Measurements from ENCODE around the gene RIGI.
"Not testable (repeated sequence)": the region's sequence is repeated elsewhere in the genome, so short reads cannot be mapped to it uniquely, and the experiment has no call there.

Gene RIGI

DNA sequence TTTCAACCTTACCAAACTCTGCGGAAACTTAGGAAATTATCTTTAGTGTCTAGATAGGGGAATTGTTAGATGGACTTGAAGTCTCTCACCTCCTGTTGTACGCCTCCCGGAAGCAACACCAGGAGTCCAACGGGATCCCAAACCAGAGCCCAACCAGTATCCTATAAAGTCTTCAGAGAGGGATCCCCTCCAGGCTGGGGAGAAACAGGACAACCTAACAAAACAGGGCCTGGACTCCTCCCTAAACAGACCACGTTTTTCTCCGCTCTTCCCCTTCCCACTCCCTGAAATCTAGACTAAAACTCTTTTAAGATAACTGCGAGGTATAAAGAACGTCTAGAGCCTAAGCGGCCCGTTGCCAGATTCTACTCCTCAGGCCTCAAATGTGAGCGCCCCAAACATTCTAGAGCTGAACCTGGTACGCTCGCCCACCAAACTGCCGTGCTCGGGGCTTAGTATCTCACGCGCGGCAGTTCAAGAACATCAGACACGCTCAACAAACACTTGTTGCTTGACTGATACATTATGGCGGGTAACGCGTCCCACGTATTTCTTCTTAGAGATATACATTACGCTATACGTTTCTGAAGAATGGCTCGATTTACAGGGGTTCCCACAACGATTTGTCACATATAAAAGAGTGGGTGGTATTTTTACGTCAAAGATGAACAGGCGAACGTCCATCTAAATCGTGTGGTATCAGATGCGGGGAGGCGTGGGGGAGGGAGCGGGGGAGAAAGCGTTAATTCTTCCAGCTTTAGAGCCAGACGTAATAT lies 25.5 kb upstream of the RIGI start:
- peak overlapping the region; percentile 100 for H3K4me3 Mint-ChIP-seq
- H3K4me1 Mint-ChIP-seq (ENCODE audit: low read depth) = peaks cover 27% of the 10 kb centered on the region
- H3K9me3 Mint-ChIP-seq = no peaks in the 10 kb centered on the region
- no peaks in the 10 kb centered on the region for H3K27me3 Mint-ChIP-seq (ENCODE audit: low read depth)
- H3K36me3 Mint-ChIP-seq (ENCODE audit: low read depth) = peaks cover 22% of the 10 kb centered on the region
- H3K27ac Mint-ChIP-seq = peak overlapping the region; percentile 98
- DNase-seq (ENCODE audit: low spot score) = peak; percentile 69

GRCh38 chr9:32550562-32551275 lies 24.7 kb upstream of the RIGI start:
- DNase-seq (ENCODE audit: low spot score) = peak; percentile 92
- peaks cover 28% of the 10 kb centered on the region for H3K4me1 Mint-ChIP-seq (ENCODE audit: low read depth)
- H3K36me3 Mint-ChIP-seq (ENCODE audit: low read depth) = peaks cover 19% of the 10 kb centered on the region
- peak overlapping the region; percentile 100 for H3K4me3 Mint-ChIP-seq
- H3K9me3 Mint-ChIP-seq = no peaks in the 10 kb centered on the region
- no peaks in the 10 kb centered on the region for H3K27me3 Mint-ChIP-seq (ENCODE audit: low read depth)
- peak overlapping the region; percentile 98 for H3K27ac Mint-ChIP-seq

DNA sequence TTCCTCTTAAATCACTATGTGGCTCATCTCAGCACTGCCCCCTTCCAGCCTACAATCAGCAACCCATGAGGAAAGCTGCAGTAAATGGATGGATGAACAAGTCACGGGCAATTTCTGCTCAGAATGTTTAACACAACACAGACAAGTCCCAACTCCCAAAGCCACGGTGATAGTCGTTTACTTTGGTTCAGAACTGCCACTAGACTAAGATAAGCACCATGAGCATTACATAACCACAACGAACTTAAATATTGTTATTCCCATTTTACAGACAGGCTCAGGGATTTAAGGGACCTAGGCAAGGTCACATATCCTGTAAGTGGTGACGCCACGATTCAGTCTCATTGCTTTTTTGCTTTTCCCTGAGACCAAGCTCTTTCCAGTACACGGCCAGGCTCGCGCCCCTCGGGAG lies 24.2 kb upstream of the RIGI start:
- H3K27ac Mint-ChIP-seq = peak overlapping the region; percentile 71
- peaks cover 28% of the 10 kb centered on the region for H3K4me1 Mint-ChIP-seq (ENCODE audit: low read depth)
- H3K4me3 Mint-ChIP-seq = peak overlapping the region; percentile 100
- no peaks in the 10 kb centered on the region for H3K9me3 Mint-ChIP-seq
- H3K36me3 Mint-ChIP-seq (ENCODE audit: low read depth) = peaks cover 19% of the 10 kb centered on the region
- DNase-seq (ENCODE audit: low spot score) = no peak
- no peaks in the 10 kb centered on the region for H3K27me3 Mint-ChIP-seq (ENCODE audit: low read depth)

- H3K4me3 Mint-ChIP-seq; H3K27ac Mint-ChIP-seq; H3K27me3 Mint-ChIP-seq (ENCODE audit: low read depth); H3K9me3 Mint-ChIP-seq; DNase-seq (ENCODE audit: low spot score): not testable (repeated sequence)
- peaks cover 24% of the 10 kb centered on the region for H3K36me3 Mint-ChIP-seq (ENCODE audit: low read depth)
- H3K4me1 Mint-ChIP-seq (ENCODE audit: low read depth) = peaks cover 24% of the 10 kb centered on the region
Measured at GRCh38 chr9:32548213-32548612, 22.2 kb upstream of the RIGI start.

DNA sequence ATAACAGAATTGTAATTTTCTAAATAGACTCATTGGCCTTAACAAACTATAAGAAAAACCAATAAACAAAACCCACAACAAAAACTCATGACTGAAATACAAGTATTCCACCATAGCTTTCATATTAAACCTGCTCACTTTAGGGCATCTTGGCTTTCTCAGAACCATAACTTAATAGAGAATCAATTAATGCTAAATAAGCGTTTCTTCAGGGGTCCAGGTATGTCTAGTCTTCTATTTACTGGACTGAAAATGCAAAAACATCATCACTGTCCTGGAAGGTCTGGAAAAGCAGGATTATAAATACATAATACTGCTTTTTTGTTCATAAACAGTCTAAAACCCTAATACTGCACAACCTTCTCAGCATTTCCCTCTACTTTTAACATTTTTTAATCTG lies 19.9 kb upstream of the RIGI start:
- H3K27me3 Mint-ChIP-seq (ENCODE audit: low read depth) = no peaks in the 10 kb centered on the region
- DNase-seq (ENCODE audit: low spot score) = no peak
- no peak overlapping the region for H3K27ac Mint-ChIP-seq
- H3K4me3 Mint-ChIP-seq = no peak overlapping the region
- H3K4me1 Mint-ChIP-seq (ENCODE audit: low read depth) = peaks cover 21% of the 10 kb centered on the region
- H3K36me3 Mint-ChIP-seq (ENCODE audit: low read depth) = peaks cover 38% of the 10 kb centered on the region
- H3K9me3 Mint-ChIP-seq = no peaks in the 10 kb centered on the region

DNA sequence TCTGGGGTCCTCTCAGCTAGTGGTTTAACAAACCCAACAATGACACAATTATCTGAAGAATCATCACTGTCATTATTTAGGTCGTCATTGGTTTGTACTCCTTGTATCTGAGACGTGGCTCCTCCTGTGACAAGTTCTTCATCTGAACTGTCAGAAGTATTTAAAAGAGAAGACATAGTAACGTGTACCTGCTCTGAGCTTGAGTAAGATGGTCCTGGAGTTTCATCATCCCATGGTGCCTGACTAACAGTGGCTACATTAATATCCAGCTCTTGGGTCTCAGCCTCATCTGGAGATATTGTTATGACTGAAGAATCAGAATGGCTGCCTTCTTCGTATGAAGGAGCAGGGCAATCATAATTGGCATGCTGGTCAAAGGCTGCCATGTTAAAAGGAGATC lies 17.1 kb upstream of the RIGI start:
- Mint-ChIP-seq H3K4me1 (ENCODE audit: low read depth) (peaks cover 8% of the 10 kb centered on the region), H3K36me3 (ENCODE audit: low read depth) (peaks cover 32% of the 10 kb centered on the region), H3K9me3 (no peaks in the 10 kb centered on the region), H3K4me3 (no peak overlapping the region), H3K27me3 (ENCODE audit: low read depth) (no peaks in the 10 kb centered on the region), H3K27ac (no peak overlapping the region)
- DNase-seq (ENCODE audit: low spot score) = no peak

DNA sequence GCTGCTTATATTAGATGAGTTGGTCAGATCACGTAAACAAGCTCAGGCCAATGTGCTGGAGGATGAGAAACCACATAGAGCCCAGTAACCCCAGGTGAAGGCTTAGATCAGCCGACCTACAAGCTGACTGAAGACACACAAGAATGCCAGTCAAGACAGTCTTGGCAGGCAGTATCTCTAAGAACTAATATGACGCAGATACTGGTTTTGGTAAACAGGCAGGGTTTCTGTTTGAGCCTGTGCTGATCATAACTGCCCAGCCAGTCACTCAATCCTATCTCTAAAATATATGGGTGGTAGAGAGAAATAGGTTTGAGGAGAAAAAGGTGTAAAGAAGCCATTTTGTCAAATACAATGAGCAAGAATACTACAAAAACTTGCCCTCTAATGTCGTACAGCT lies 7.8 kb upstream of the RIGI start:
- H3K4me3 Mint-ChIP-seq = no peak overlapping the region
- H3K4me1 Mint-ChIP-seq (ENCODE audit: low read depth) = no peaks in the 10 kb centered on the region
- no peak for DNase-seq (ENCODE audit: low spot score)
- no peaks in the 10 kb centered on the region for H3K27me3 Mint-ChIP-seq (ENCODE audit: low read depth)
- H3K9me3 Mint-ChIP-seq = no peaks in the 10 kb centered on the region
- peaks cover 2% of the 10 kb centered on the region for H3K36me3 Mint-ChIP-seq (ENCODE audit: low read depth)
- H3K27ac Mint-ChIP-seq = no peak overlapping the region

DNA sequence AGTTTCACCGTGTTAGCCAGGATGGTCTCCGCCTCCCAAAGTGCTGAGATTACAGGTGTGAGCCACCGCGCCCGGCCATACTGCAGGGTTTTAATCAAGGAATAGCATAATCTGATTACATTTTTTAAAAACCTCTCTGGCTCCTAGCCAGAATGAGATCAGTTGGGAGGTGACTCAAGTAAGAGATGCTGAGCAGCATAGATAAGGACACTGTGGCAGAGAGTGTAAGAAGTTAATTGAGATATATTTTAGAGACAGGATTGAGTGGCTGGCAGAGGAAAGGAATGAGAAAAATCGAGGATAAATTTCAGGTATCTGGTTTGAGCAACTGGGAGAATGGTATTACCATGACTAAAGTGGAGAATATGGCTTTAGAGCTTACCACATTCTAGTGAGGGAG lies 7.3 kb upstream of the RIGI start:
- Mint-ChIP-seq H3K4me3 (no peak overlapping the region), H3K36me3 (ENCODE audit: low read depth) (peaks cover 2% of the 10 kb centered on the region), H3K27me3 (ENCODE audit: low read depth) (no peaks in the 10 kb centered on the region), H3K27ac (no peak overlapping the region), H3K4me1 (ENCODE audit: low read depth) (no peaks in the 10 kb centered on the region), H3K9me3 (no peaks in the 10 kb centered on the region)
- no peak for DNase-seq (ENCODE audit: low spot score)

DNA sequence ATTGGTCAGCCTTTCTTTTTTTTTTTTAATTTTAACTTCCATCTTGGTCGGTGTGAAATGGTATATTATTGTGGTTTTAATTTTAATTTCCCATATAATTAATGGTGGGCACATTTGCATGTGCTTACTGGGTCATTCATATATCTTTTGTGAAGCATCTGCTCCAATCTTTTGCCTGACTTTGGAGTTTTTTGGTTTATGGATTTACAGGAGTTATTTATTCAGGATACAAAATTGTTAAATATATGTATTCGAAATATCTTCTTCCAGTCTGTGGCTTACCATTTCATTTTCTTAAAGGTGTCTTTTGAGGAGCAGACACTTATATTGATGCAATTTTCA lies 682 bp upstream of the RIGI start:
- H3K4me1 Mint-ChIP-seq (ENCODE audit: low read depth) = peaks cover 29% of the 10 kb centered on the region
- peak overlapping the region; percentile 89 for H3K27ac Mint-ChIP-seq
- H3K4me3 Mint-ChIP-seq = peak overlapping the region; percentile 92

DNA sequence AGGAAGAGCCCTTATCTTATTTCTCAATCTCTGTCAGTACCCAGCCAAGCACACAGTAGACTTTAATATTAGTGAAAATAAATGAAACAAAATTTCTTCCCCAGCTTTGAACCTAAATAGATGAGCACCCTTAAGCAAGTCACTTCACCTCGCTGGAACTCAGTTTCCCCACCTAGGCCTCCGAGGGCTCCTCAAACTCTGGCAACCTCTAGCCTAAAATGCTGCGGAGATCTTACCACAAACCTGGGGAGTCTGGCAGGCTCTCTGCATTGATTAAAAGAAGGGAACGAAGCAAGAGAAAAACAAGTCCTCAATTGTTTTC lies 326 bp downstream of the RIGI start:
- Mint-ChIP-seq H3K27ac (peak overlapping the region; percentile 89), H3K4me1 (ENCODE audit: low read depth) (peaks cover 29% of the 10 kb centered on the region), H3K4me3 (peak overlapping the region; percentile 92), H3K9me3 (peaks cover 5% of the 10 kb centered on the region), H3K27me3 (ENCODE audit: low read depth) (no peaks in the 10 kb centered on the region), H3K36me3 (ENCODE audit: low read depth) (peaks cover 33% of the 10 kb centered on the region)
- no peak for DNase-seq (ENCODE audit: low spot score)

More for the DNA sequence above, 682 bp upstream of the RIGI start:
- Mint-ChIP-seq H3K27me3 (ENCODE audit: low read depth) (no peaks in the 10 kb centered on the region), H3K36me3 (ENCODE audit: low read depth) (peaks cover 27% of the 10 kb centered on the region), H3K9me3 (peaks cover 5% of the 10 kb centered on the region)
- no peak for DNase-seq (ENCODE audit: low spot score)

GRCh38 chr9:32524892-32525708 lies 896 bp downstream of the RIGI start:
- peak overlapping the region; percentile 92 for H3K4me3 Mint-ChIP-seq
- DNase-seq (ENCODE audit: low spot score) = peak; percentile 7
- H3K36me3 Mint-ChIP-seq (ENCODE audit: low read depth) = peaks cover 35% of the 10 kb centered on the region
- no peaks in the 10 kb centered on the region for H3K27me3 Mint-ChIP-seq (ENCODE audit: low read depth)
- peaks cover 5% of the 10 kb centered on the region for H3K9me3 Mint-ChIP-seq
- H3K4me1 Mint-ChIP-seq (ENCODE audit: low read depth) = peaks cover 29% of the 10 kb centered on the region
- H3K27ac Mint-ChIP-seq = peak overlapping the region; percentile 89

GRCh38 chr9:32524558-32524891 lies 1.5 kb downstream of the RIGI start:
- peaks cover 29% of the 10 kb centered on the region for H3K4me1 Mint-ChIP-seq (ENCODE audit: low read depth)
- not testable (repeated sequence) for DNase-seq (ENCODE audit: low spot score); H3K9me3 Mint-ChIP-seq; H3K27me3 Mint-ChIP-seq (ENCODE audit: low read depth); H3K27ac Mint-ChIP-seq
- H3K36me3 Mint-ChIP-seq (ENCODE audit: low read depth) = peaks cover 35% of the 10 kb centered on the region
- H3K4me3 Mint-ChIP-seq = peak overlapping the region; percentile 92

- H3K4me1 Mint-ChIP-seq (ENCODE audit: low read depth) = peaks cover 29% of the 10 kb centered on the region
- peaks cover 36% of the 10 kb centered on the region for H3K36me3 Mint-ChIP-seq (ENCODE audit: low read depth)
- no peak for DNase-seq (ENCODE audit: low spot score)
- no peaks in the 10 kb centered on the region for H3K27me3 Mint-ChIP-seq (ENCODE audit: low read depth)
- H3K27ac Mint-ChIP-seq = peak overlapping the region; percentile 24
- H3K4me3 Mint-ChIP-seq = peak overlapping the region; percentile 92
- H3K9me3 Mint-ChIP-seq = peaks cover 5% of the 10 kb centered on the region
Measured at GRCh38 chr9:32523910-32524309, 2.1 kb downstream of the RIGI start.

DNA sequence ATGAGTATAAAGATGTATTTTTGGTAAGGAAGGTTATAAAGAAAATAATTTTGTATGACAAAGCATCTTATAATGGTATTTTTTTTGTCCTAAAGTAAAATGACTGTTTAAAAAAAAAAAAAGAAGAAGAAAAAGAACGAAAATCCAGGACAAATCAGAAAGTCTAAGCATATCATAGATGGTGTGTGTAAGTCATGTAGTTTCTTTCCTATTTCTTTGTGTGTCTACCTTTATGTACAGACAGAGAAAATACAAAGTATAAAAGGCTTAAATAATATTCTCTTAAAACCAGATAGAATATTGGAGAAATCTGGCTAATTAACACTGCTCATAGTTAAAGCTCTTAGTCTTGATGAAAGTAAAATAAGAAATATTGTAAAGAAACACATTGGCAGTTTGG lies 7.7 kb downstream of the RIGI start:
- Mint-ChIP-seq H3K4me3 (no peak overlapping the region), H3K36me3 (ENCODE audit: low read depth) (peaks cover 57% of the 10 kb centered on the region), H3K9me3 (peaks cover 21% of the 10 kb centered on the region), H3K4me1 (ENCODE audit: low read depth) (peaks cover 7% of the 10 kb centered on the region), H3K27me3 (ENCODE audit: low read depth) (no peaks in the 10 kb centered on the region), H3K27ac (no peak overlapping the region)
- DNase-seq (ENCODE audit: low spot score) = no peak
